Body of pancreas (tissue), 4 donors: ENCODE results near the gene ARAP1.

Experiments
- CTCF ChIP-seq, 7 experiments: fragments of 450-650 bp in 4 of 7; fragments of 200-600 bp in 3 of 7; sonication (generic) in 3 of 7; IDR thresholded peaks; one replicate each; pipeline ENCODE4 v1.5.1; 2016 to 2019; ENCODE audit warnings: antibody characterized with exemption in 7 of 7
- POLR2A ChIP-seq, 3 donors: fragments of 450-650 bp; IDR thresholded peaks; one replicate each; pipeline ENCODE4 v1.6.1; 2016; ENCODE audit warnings: antibody characterized with exemption in 3 of 3, mild to moderate bottlenecking in 2 of 3

GRCh38 chr11:72760539-72761405 lies 8.6 kb upstream of the ARAP1 start:
- TF ChIP-seq POLR2A (IDR thresholded peaks at IDR 0.05), result no peak
- TF ChIP-seq CTCF (IDR thresholded peaks at IDR 0.05), result no peak
